SK-N-SH (cell line): ENCODE measurements around the gene MYO16.

Experiments
- MAX ChIP-seq: IDR thresholded peaks from 2 replicates; pipeline ENCODE4 v1.4.0; 2012; ENCODE audit warnings: low read depth
- RAD21 ChIP-seq: IDR thresholded peaks from 2 replicates; pipeline ENCODE4 v1.6.1; 2012; ENCODE audit warnings: mild to moderate bottlenecking, low read length

- TF ChIP-seq MAX (no peak), RAD21 (no peak)
Measured at GRCh38 chr13:108834193-108834592, 204.8 kb downstream of the MYO16 start.
